ENCODE data around the gene ROBO1.

GRCh38 chr3:78823859-78824258 is 943.9 kb downstream of the ROBO1 start:
- no peak for TF ChIP-seq POLR2AphosphoS5 (IDR thresholded peaks at IDR 0.05)
- no peak for TF ChIP-seq POLR2A (IDR thresholded peaks at IDR 0.05)
- TF ChIP-seq, protein P1, sequence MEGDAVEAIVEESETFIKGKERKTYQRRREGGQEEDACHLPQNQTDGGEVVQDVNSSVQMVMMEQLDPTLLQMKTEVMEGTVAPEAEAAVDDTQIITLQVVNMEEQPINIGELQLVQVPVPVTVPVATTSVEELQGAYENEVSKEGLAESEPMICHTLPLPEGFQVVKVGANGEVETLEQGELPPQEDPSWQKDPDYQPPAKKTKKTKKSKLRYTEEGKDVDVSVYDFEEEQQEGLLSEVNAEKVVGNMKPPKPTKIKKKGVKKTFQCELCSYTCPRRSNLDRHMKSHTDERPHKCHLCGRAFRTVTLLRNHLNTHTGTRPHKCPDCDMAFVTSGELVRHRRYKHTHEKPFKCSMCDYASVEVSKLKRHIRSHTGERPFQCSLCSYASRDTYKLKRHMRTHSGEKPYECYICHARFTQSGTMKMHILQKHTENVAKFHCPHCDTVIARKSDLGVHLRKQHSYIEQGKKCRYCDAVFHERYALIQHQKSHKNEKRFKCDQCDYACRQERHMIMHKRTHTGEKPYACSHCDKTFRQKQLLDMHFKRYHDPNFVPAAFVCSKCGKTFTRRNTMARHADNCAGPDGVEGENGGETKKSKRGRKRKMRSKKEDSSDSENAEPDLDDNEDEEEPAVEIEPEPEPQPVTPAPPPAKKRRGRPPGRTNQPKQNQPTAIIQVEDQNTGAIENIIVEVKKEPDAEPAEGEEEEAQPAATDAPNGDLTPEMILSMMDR (IDR thresholded peaks at IDR 0.05): no peak
